GM23338 (cell line): Measurements from ENCODE around the gene GPX7. TPM values are rescaled to one million over a fixed set of nuclear protein-coding genes. Genes with fewer than 3 reads are reported as not detected.
A peak's percentile ranks its signal among the peaks of the same experiment; 100 is the strongest.

Experiments used
- ATAC-seq: fragments of 200-7000 bp; cut with Tn5 transposase; 3 replicates; pipeline ENCODE4 v1.9.1; 2020
- DNase-seq: peaks from one replicate; pipeline ENCODE4 v3.0.0-alpha.2; 2015; ENCODE audit warnings: low spot score
- H2AFZ ChIP-seq: fragments of 200-600 bp; sonication (generic); 2 replicates; pipeline ENCODE4 v1.8.0; 2016; ENCODE audit warnings: antibody characterized with exemption, mild to moderate bottlenecking, moderate library complexity
- H3F3A ChIP-seq: fragments of 200-600 bp; sonication (generic); replicated peaks from 2 replicates; pipeline ENCODE4 v1.8.0; 2017; ENCODE audit warnings: antibody characterized with exemption, mixed run types, low read depth
- H3K27ac ChIP-seq: fragments of 200-600 bp; sonication (generic); 2 replicates; pipeline ENCODE4 v1.6.1; 2016; ENCODE audit warnings: low read depth
- H3K27me3 ChIP-seq: fragments of 200-600 bp; sonication (generic); 2 replicates; pipeline ENCODE4 v1.8.0; 2016; ENCODE audit warnings: mild to moderate bottlenecking, mixed run types, moderate library complexity; ENCODE audit not compliant: insufficient read depth
- H3K36me3 ChIP-seq: fragments of 200-600 bp; sonication (generic); 2 replicates; pipeline ENCODE4 v1.8.0; 2016; ENCODE audit warnings: mild to moderate bottlenecking; ENCODE audit not compliant: insufficient read depth
- H3K4me1 ChIP-seq: fragments of 200-600 bp; sonication (generic); 2 replicates; pipeline ENCODE4 v1.8.0; 2016; ENCODE audit warnings: mild to moderate bottlenecking, moderate library complexity; ENCODE audit not compliant: insufficient read depth
- H3K4me2 ChIP-seq: fragments of 200-600 bp; sonication (generic); 2 replicates; pipeline ENCODE4 v1.7.1; 2017; ENCODE audit warnings: mixed run types
- H3K4me3 ChIP-seq: fragments of 200-600 bp; sonication (generic); 2 replicates; pipeline ENCODE4 v1.6.1; 2016; ENCODE audit warnings: mixed run types
- H3K79me2 ChIP-seq: fragments of 200-600 bp; sonication (generic); replicated peaks from 2 replicates; pipeline ENCODE4 v1.8.0; 2017; ENCODE audit warnings: mild to moderate bottlenecking; ENCODE audit not compliant: insufficient read depth
- H3K9me2 ChIP-seq: fragments of 200-600 bp; sonication (generic); 2 replicates; pipeline ENCODE4 v1.8.0; 2017; ENCODE audit not compliant: insufficient read depth
- H4K20me1 ChIP-seq: fragments of 200-600 bp; sonication (generic); replicated peaks from 2 replicates; pipeline ENCODE4 v1.8.0; 2017; ENCODE audit warnings: mild to moderate bottlenecking; ENCODE audit not compliant: insufficient read depth
- H3K27ac Mint-ChIP-seq: 2 replicates; pipeline ENCODE4 v1.8.0; 2020; ENCODE audit warnings: inconsistent platforms, mild to moderate bottlenecking, moderate library complexity, mixed read lengths
- H3K27me3 Mint-ChIP-seq: 3 replicates; pipeline ENCODE4 v1.8.0; 2022; ENCODE audit warnings: low read depth, mild to moderate bottlenecking, moderate library complexity, mixed read lengths, inconsistent platforms; ENCODE audit not compliant: insufficient read depth, poor library complexity
- H3K36me3 Mint-ChIP-seq: 3 replicates; pipeline ENCODE4 v1.8.0; 2021; ENCODE audit warnings: low read depth, mild to moderate bottlenecking, inconsistent platforms, moderate library complexity, mixed read lengths
- H3K4me1 Mint-ChIP-seq: 3 replicates; pipeline ENCODE4 v1.8.0; 2020; ENCODE audit warnings: mild to moderate bottlenecking, inconsistent platforms, mixed read lengths
- H3K4me3 Mint-ChIP-seq: 3 replicates; pipeline ENCODE4 v1.8.0; 2021; ENCODE audit warnings: moderate library complexity, mild to moderate bottlenecking, inconsistent platforms, mixed read lengths
- H3K9me3 Mint-ChIP-seq: 3 replicates; pipeline ENCODE4 v1.8.0; 2020; ENCODE audit warnings: moderate library complexity, mild to moderate bottlenecking, inconsistent platforms, mixed read lengths
- EZH2 ChIP-seq: fragments of 200-600 bp; sonication (generic); IDR thresholded peaks from one replicate; pipeline ENCODE4 v1.8.0; 2017; ENCODE audit warnings: antibody characterized with exemption, mild to moderate bottlenecking, low read depth; ENCODE audit not compliant: unreplicated experiment
- JUNB ChIP-seq: IDR thresholded peaks from one replicate; pipeline ENCODE4 v1.6.1; 2016; ENCODE audit warnings: antibody characterized with exemption; ENCODE audit not compliant: unreplicated experiment
- POLR2AphosphoS5 ChIP-seq: IDR thresholded peaks from 2 replicates; pipeline ENCODE4 v1.6.1; 2016; ENCODE audit warnings: antibody characterized with exemption, low read depth
- long read RNA-seq: library from polyadenylated mRNA; unstranded; transcript quantifications from one replicate; pipeline ENCODE4 v2.0.0, GENCODE V29; 2020; ENCODE audit not compliant: unreplicated experiment
- polyA plus RNA-seq: library from polyadenylated mRNA; unstranded; fragments of >200 nt; fragmentation: Nextera tagmentation; extraction: Ambion mirVana; gene quantifications from 2 replicates; pipeline ENCODE4 v1.2.1, GENCODE V29; 2016
- total RNA-seq: library from RNA; depleted of rRNA; stranded (reverse); fragments of >200 nt; shearing (Covaris generic); gene quantifications from 2 replicates; pipeline ENCODE4 v1.2.3, GENCODE V29; 2014; rRNA removed

Gene GPX7
- total RNA-seq, result 19.8 and 20.9 TPM in 2 replicates
- 10.4 and 12.8 TPM in 2 replicates for polyA plus RNA-seq
- long read RNA-seq, transcript GPX7-201 (3 exons, 1,228 nt), result major isoform, 5 of 5 reads
- long read RNA-seq, partial matches to known transcripts, result 0 of 5 reads
- long read RNA-seq, other reads (novel, unspliced or antisense), result 0 of 5 reads

DNA sequence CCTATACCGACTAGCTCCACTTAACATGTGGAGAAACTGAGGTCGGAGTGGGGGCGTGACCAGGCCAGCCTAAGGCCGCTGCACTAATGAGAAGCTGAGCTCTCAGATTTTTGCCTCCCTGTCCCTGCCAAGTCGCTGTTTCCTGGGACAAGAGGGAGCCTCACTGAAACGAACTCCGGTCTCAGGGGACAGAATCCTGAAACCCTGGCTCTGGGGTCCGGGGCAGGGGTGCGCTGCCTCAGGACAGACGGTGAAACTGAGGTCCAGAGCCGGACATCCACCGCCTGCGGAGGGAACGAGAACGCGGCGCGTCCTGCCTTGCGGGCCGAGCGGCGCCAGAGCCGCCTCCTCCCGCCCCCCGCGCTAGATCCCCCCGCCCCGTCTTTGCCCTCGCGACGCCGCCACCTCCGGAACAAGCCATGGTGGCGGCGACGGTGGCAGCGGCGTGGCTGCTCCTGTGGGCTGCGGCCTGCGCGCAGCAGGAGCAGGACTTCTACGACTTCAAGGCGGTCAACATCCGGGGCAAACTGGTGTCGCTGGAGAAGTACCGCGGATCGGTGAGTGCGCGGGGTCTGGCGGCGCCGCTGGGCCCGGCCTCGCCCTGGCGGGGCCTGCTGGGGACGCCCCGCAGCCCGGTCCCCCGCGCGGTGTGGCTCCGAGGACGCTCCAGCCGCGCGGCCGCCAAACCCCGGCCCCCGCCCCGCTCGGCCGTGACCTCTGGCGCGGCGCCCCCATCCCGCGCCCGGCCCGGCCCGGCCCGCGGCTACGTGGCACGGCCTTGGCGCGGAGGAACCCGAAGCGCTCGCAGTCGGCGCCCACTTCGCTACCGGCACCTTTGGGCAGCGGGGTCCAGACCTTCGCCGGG lies at the start of gene GPX7:
Gene GPX7 (plus strand): TSS at position 381 of the 865 bp plus-strand sequence. CDS start 39 bp downstream, at position 420.
- H3K27me3 Mint-ChIP-seq, result peaks cover 38% of the 10 kb centered on the region
- no peaks in the 10 kb centered on the region; the same call in 1 of the 2 replicates for H4K20me1 ChIP-seq
- H3K9me2 ChIP-seq, result no peaks in the 10 kb centered on the region
- H3K4me1 ChIP-seq, result 0 out of 2 replicates have a peak, but pooled peaks cover 10% of the 10 kb centered on the region
- no peak within 1 kb of the TSS for H3K27ac Mint-ChIP-seq
- DNase-seq, result peak; percentile 77
- H3K4me2 ChIP-seq, result peak within 1 kb of the TSS; percentile 92
- TF ChIP-seq POLR2AphosphoS5 (peak; percentile 49; the same call in 1 of the 2 replicates), JUNB (no peak)
- peak within 1 kb of the TSS; percentile 100 for H2AFZ ChIP-seq
- H3K79me2 ChIP-seq, result no peaks in the 10 kb centered on the region
- H3K36me3 ChIP-seq, result no peaks in the 10 kb centered on the region
- H3F3A ChIP-seq, result no peaks in the 10 kb centered on the region; the same call in 1 of the 2 replicates
- H3K4me3 Mint-ChIP-seq, result peak within 1 kb of the TSS; percentile 74
- ATAC-seq, result peak; percentile 65
- H3K4me1 Mint-ChIP-seq, result peaks cover 10% of the 10 kb centered on the region
- H3K36me3 Mint-ChIP-seq, result peaks cover 2% of the 10 kb centered on the region; the same call in 2 of the 3 replicates
- H3K9me3 Mint-ChIP-seq, result peaks cover 3% of the 10 kb centered on the region; the same call in 1 of the 3 replicates
- H3K4me3 ChIP-seq, result peak within 1 kb of the TSS; percentile 66
- H3K27me3 ChIP-seq, result peaks cover 45% of the 10 kb centered on the region
- H3K27ac ChIP-seq, result no peak within 1 kb of the TSS

- Histone ChIP-seq H4K20me1 (peaks cover 17% of the 10 kb centered on the region; the same call in 1 of the 2 replicates), H3K27me3 (no peaks in the 10 kb centered on the region), H3F3A (peaks cover 6% of the 10 kb centered on the region; the same call in 1 of the 2 replicates), H3K79me2 (peaks cover 47% of the 10 kb centered on the region), H3K9me2 (no peaks in the 10 kb centered on the region), H2AFZ (peak within 1 kb of the TSS; percentile 83), H3K27ac (peak within 1 kb of the TSS; percentile 95), H3K4me2 (peak within 1 kb of the TSS; percentile 97), H3K4me1 (peaks cover 29% of the 10 kb centered on the region), H3K4me3 (peak within 1 kb of the TSS; percentile 87), H3K36me3 (no peaks in the 10 kb centered on the region)
- DNase-seq (peak; percentile 97), ATAC-seq (peak; percentile 74)
- Mint-ChIP-seq H3K4me3 (peak within 1 kb of the TSS; percentile 81; the same call in 2 of the 3 replicates), H3K27me3 (peaks cover 4% of the 10 kb centered on the region), H3K4me1 (peaks cover 29% of the 10 kb centered on the region), H3K36me3 (no peaks in the 10 kb centered on the region), H3K9me3 (no peaks in the 10 kb centered on the region), H3K27ac (peak within 1 kb of the TSS; percentile 68)
- peak; percentile 84 for TF ChIP-seq POLR2AphosphoS5
- TF ChIP-seq EZH2, result no peak
Observed at GRCh38 chr1:52552505-52553361, 49.4 kb upstream of the GPX7 start, which contains the start of gene TUT4. Gene TUT4, minus strand, starts transcription at chr1:52553092. Its CDS starts 26,812 bp downstream, at chr1:52526280.
